Measurements from ENCODE around the gene DLG2.

The DLG2 gene

DNA sequence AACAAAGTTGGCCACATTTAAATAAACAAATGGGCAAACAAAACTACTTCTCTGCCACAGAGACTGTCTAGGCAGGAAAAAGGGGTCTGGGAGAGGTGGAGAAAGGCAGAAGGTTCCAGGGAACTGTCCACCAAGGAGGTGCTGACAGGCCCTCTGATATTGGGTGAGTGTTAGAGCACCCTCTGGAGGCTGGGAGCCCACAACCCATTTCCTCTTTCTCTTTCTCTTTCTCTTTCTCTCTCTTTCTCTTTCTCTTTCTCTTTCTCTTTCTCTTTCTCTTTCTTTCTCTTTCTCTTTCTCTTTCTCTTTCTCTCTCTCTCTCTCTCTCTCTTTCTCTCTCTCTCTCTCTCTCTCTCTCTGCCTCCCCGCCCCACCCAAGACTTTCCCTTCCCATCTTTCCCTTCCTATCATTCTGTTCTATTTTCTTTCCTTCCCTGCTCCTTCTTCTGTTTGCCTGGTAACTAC lies 912.8 kb downstream of the DLG2 start:
- TF ChIP-seq FOXM1 (IDR thresholded peaks at IDR 0.05; ENCODE audit: borderline replicate concordance, low read depth) (no peak), RAD21 (IDR thresholded peaks at IDR 0.05; ENCODE audit: low read depth) (peak; percentile 59)
- TF ChIP-seq, protein P1, sequence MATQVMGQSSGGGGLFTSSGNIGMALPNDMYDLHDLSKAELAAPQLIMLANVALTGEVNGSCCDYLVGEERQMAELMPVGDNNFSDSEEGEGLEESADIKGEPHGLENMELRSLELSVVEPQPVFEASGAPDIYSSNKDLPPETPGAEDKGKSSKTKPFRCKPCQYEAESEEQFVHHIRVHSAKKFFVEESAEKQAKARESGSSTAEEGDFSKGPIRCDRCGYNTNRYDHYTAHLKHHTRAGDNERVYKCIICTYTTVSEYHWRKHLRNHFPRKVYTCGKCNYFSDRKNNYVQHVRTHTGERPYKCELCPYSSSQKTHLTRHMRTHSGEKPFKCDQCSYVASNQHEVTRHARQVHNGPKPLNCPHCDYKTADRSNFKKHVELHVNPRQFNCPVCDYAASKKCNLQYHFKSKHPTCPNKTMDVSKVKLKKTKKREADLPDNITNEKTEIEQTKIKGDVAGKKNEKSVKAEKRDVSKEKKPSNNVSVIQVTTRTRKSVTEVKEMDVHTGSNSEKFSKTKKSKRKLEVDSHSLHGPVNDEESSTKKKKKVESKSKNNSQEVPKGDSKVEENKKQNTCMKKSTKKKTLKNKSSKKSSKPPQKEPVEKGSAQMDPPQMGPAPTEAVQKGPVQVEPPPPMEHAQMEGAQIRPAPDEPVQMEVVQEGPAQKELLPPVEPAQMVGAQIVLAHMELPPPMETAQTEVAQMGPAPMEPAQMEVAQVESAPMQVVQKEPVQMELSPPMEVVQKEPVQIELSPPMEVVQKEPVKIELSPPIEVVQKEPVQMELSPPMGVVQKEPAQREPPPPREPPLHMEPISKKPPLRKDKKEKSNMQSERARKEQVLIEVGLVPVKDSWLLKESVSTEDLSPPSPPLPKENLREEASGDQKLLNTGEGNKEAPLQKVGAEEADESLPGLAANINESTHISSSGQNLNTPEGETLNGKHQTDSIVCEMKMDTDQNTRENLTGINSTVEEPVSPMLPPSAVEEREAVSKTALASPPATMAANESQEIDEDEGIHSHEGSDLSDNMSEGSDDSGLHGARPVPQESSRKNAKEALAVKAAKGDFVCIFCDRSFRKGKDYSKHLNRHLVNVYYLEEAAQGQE (IDR thresholded peaks at IDR 0.05; ENCODE audit: low read depth), result peak; percentile 89

DNA sequence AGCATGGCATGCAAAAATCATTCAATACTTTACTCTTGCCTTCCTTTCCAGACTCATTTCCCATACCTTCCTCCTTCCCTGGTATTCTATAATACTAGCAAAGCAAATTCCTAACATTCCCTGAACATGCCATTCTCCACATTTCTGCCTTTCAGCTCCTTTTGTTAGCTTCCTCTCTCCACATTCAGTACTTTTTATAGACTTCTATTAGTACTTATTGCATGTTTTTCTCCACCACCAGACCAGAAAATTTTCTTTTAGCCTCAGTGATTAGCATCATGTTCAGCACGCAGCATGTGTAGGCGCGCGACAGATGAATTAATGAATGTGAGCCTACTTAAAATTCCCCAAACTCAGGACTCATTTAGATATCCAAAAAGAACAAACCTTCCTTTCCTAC lies 935.3 kb downstream of the DLG2 start:
- TF ChIP-seq EP300 (IDR thresholded peaks at IDR 0.05; ENCODE audit: borderline replicate concordance) (no peak), TEAD4 (IDR thresholded peaks at IDR 0.05) (0 out of 2 replicates have a peak, but pooled peaks have one; percentile 30), FOXM1 (IDR thresholded peaks at IDR 0.05; ENCODE audit: borderline replicate concordance, low read depth) (no peak), RAD21 (IDR thresholded peaks at IDR 0.05; ENCODE audit: low read depth) (no peak)
- TF ChIP-seq, protein P2, sequence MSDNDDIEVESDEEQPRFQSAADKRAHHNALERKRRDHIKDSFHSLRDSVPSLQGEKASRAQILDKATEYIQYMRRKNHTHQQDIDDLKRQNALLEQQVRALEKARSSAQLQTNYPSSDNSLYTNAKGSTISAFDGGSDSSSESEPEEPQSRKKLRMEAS (IDR thresholded peaks at IDR 0.05), result no peak

DNA sequence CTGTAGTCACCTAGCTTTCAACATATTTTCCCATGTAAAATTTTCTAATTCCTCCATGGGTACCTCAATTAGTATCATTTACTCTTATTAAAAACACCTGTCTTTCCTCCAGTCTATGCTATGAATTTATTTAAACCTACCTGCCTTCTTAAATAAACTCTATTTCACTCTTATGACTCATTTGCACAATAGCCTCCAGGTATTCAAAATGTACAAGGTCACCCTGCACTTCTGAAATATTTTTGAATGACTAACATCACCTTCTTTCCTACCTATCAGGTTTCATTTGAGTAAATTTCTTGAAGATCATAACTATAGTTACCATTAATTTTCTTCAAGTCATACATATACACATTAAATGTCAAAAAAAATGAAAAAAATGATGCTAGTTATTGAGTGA lies 939.7 kb downstream of the DLG2 start:
- TF ChIP-seq ZBTB7A (IDR thresholded peaks at IDR 0.05; ENCODE audit: low read depth) (no peak), YY1 (IDR thresholded peaks at IDR 0.05; ENCODE audit: low read depth) (no peak), RAD21 (IDR thresholded peaks at IDR 0.05; ENCODE audit: low read depth) (no peak), NFIC (IDR thresholded peaks at IDR 0.05) (no peak), EP300 (IDR thresholded peaks at IDR 0.05; ENCODE audit: borderline replicate concordance) (no peak), TAF1 (IDR thresholded peaks at IDR 0.05; ENCODE audit: low read depth) (no peak), EGR1 (IDR thresholded peaks at IDR 0.05) (no peak), CREB1 (IDR thresholded peaks at IDR 0.05; ENCODE audit: low read depth) (no peak), TCF12 (IDR thresholded peaks at IDR 0.05; ENCODE audit: low read depth) (no peak), CEBPB (IDR thresholded peaks at IDR 0.05) (no peak), FOXM1 (IDR thresholded peaks at IDR 0.05; ENCODE audit: borderline replicate concordance, low read depth) (no peak)
- TF ChIP-seq, protein P2 (IDR thresholded peaks at IDR 0.05), result no peak
- TF ChIP-seq, protein P1 (IDR thresholded peaks at IDR 0.05; ENCODE audit: low read depth), result no peak

DNA sequence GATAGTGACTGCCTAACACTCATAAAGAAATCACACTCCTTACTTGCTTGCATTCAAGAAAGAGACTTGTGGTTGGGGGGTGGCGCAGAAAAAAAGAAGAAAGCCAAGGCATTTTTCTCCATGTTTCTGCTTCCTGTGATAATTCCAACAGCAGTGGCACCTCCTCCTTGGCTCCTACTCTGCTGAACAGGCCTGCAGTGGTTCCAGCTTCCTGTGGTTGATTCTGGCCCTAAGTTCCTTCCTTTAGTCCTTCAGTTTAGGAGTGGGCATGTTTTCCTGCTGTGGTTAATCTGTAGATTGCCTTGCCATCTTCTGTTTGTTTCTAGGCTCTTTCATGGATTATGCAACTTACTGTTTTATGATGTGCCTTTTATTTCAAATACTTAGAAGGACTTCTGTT lies 940.4 kb downstream of the DLG2 start:
- no peak for TF ChIP-seq FOXM1 (IDR thresholded peaks at IDR 0.05; ENCODE audit: borderline replicate concordance, low read depth)
- TF ChIP-seq RAD21 (IDR thresholded peaks at IDR 0.05; ENCODE audit: low read depth), result no peak
- TF ChIP-seq CREB1 (IDR thresholded peaks at IDR 0.05; ENCODE audit: low read depth), result no peak
- TF ChIP-seq, protein P2 (IDR thresholded peaks at IDR 0.05), result no peak
- TF ChIP-seq, protein P1 (IDR thresholded peaks at IDR 0.05; ENCODE audit: low read depth), result no peak

DNA sequence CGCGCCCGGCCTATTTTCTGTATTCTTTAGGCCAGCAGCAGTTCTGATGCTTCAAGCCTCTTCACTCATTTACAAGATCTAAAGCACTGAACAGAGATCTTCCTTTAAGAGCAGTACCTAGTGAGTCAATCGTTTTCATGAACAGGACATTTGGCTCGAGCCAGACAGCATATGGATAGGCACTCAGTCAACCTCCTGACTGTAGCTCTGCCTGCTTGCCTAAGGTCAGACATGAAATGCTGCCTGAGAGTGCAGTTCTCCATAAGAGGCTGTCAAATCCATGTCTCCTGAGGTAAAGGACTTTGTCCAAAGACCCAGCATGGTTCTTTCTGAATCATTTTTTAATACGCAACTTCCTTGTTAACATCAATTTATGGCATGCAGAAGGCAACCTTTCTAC lies 941.2 kb downstream of the DLG2 start:
- TF ChIP-seq, protein P3, sequence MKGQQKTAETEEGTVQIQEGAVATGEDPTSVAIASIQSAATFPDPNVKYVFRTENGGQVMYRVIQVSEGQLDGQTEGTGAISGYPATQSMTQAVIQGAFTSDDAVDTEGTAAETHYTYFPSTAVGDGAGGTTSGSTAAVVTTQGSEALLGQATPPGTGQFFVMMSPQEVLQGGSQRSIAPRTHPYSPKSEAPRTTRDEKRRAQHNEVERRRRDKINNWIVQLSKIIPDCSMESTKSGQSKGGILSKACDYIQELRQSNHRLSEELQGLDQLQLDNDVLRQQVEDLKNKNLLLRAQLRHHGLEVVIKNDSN (IDR thresholded peaks at IDR 0.05), result no peak
- TF ChIP-seq RAD21 (IDR thresholded peaks at IDR 0.05; ENCODE audit: low read depth) (no peak), EP300 (IDR thresholded peaks at IDR 0.05; ENCODE audit: borderline replicate concordance) (no peak), FOXM1 (IDR thresholded peaks at IDR 0.05; ENCODE audit: borderline replicate concordance, low read depth) (no peak), NFIC (IDR thresholded peaks at IDR 0.05) (no peak), TCF12 (IDR thresholded peaks at IDR 0.05; ENCODE audit: low read depth) (no peak), ZBTB7A (IDR thresholded peaks at IDR 0.05; ENCODE audit: low read depth) (no peak), YY1 (IDR thresholded peaks at IDR 0.05; ENCODE audit: low read depth) (no peak), TAF1 (IDR thresholded peaks at IDR 0.05; ENCODE audit: low read depth) (no peak), EGR1 (IDR thresholded peaks at IDR 0.05) (no peak), CEBPB (IDR thresholded peaks at IDR 0.05) (no peak), TEAD4 (IDR thresholded peaks at IDR 0.05) (no peak), CREB1 (IDR thresholded peaks at IDR 0.05; ENCODE audit: low read depth) (no peak)
- TF ChIP-seq, protein P1 (IDR thresholded peaks at IDR 0.05; ENCODE audit: low read depth), result no peak
- TF ChIP-seq, protein P2 (IDR thresholded peaks at IDR 0.05), result no peak
